Measurements from ENCODE around the gene GNG7. TPM values are rescaled to one million over a fixed set of nuclear protein-coding genes. Genes with fewer than 3 reads are reported as not detected.

Gene GNG7
- polyA plus RNA-seq, 1 experiment: 0.22 TPM

- no peak for TF ChIP-seq CTCF (IDR thresholded peaks at IDR 0.05; ENCODE audit: insufficient read depth, low read depth, low read length)
- Histone ChIP-seq H3K27me3 (ENCODE audit: control insufficient read depth, insufficient read depth, low read length) (no peaks in the 10 kb centered on the region), H3K36me3 (ENCODE audit: control insufficient read depth, insufficient read depth, low read length) (no peaks in the 10 kb centered on the region), H3K4me3 (ENCODE audit: low read depth, low read length) (no peak overlapping the region)
- POLR2A ChIA-PET: no interaction called here
- no peak for DNase-seq (ENCODE audit: low read depth)
- CTCF ChIA-PET: interaction anchor here (2.1 kb wide), 1 partner anchor 22 kb away, joined by 7 read pairs; no protein-coding TSS in a partner anchor
These were observed 146.0 kb downstream of the GNG7 start for GRCh38 chr19:2556221-2557092.

DNA sequence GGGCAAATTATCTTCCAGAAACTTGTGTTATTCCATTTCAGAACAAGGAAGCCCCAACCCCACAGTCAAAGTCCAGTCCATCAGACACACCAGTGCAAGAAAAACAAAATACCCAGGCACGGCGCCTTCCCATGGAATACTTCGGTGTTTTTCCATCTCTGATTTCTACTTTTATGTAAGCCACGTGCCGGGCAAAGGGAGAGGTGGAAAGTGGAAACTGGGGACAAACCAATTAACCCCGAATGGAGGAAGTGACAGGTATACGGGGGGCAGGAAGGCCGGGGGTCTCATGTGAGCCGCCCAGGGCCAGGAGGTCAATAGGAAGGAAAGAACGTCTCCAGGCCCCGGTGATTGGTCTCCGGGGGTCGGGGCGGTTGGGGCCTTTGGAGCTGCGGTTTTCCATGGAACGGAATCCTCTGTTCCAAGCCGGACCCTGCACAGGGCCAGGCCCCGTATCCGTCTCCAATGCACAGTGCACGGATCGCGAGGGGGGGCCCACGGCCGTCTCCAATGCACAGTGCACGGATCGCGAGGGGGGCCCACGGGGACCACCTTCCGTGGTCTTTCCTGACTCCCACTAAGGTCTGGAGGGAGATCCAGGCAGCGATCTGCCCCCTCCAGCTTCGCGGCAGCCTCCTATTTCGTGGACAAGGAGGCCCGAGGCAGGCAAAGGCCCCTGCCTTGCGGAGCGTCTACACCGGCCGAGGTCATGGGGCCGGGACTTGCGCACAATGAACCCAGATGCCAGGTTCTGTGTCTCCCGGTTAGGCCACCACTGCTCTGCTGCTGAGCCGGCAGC, 146.9 kb downstream of the GNG7 start:
- Histone ChIP-seq H3K27me3 (ENCODE audit: control insufficient read depth, insufficient read depth, low read length) (no peaks in the 10 kb centered on the region), H3K36me3 (ENCODE audit: control insufficient read depth, insufficient read depth, low read length) (no peaks in the 10 kb centered on the region), H3K4me3 (ENCODE audit: low read depth, low read length) (no peak overlapping the region)
- no peak for DNase-seq (ENCODE audit: low read depth)
- TF ChIP-seq CTCF (IDR thresholded peaks at IDR 0.05; ENCODE audit: insufficient read depth, low read depth, low read length): no peak
- ChIA-PET POLR2A (interaction anchor here (0.6 to 1.0 kb wide), 3 partner anchors 8 to 80 kb away, joined by 4 to 5 read pairs (median 4); partner anchors contain the start of gene GADD45B), CTCF (interaction anchor here (1.5 to 2.1 kb wide), 2 partner anchors 23 to 32 kb away, joined by 3 to 7 read pairs; no protein-coding TSS in a partner anchor)

- no peak for TF ChIP-seq CTCF (IDR thresholded peaks at IDR 0.05; ENCODE audit: insufficient read depth, low read depth, low read length)
- Histone ChIP-seq H3K27me3 (ENCODE audit: control insufficient read depth, insufficient read depth, low read length) (no peaks in the 10 kb centered on the region), H3K36me3 (ENCODE audit: control insufficient read depth, insufficient read depth, low read length) (no peaks in the 10 kb centered on the region), H3K4me3 (ENCODE audit: low read depth, low read length) (no peak overlapping the region)
- ChIA-PET POLR2A (interaction anchor here (0.6 to 1.0 kb wide), 3 partner anchors 9 to 79 kb away, joined by 4 to 5 read pairs (median 4); partner anchors contain the start of gene GADD45B), CTCF (interaction anchor here (0.6 to 2.1 kb wide), 4 partner anchors 24 to 319 kb away, joined by 3 to 7 read pairs (median 5); no protein-coding TSS in a partner anchor)
- peak; percentile 50 for DNase-seq (ENCODE audit: low read depth)
These were observed 147.6 kb downstream of the GNG7 start for GRCh38 chr19:2554856-2555255.

- ChIA-PET CTCF (interaction anchor here (0.6 to 1.9 kb wide), 2 partner anchors 54 to 58 kb away, joined by 3 to 5 read pairs; no protein-coding TSS in a partner anchor), POLR2A (no interaction called here)
- no peaks in the 10 kb centered on the region for H3K36me3 ChIP-seq (ENCODE audit: control insufficient read depth, insufficient read depth, low read length)
- H3K27me3 ChIP-seq (ENCODE audit: control insufficient read depth, insufficient read depth, low read length): no peaks in the 10 kb centered on the region
- no peak for TF ChIP-seq CTCF (IDR thresholded peaks at IDR 0.05; ENCODE audit: insufficient read depth, low read depth, low read length)
- DNase-seq (ENCODE audit: low read depth): no peak
- H3K4me3 ChIP-seq (ENCODE audit: low read depth, low read length): no peak overlapping the region
These were observed 149.0 kb downstream of the GNG7 start for GRCh38 chr19:2553510-2553909.

Data from BJ (cell line).